GM18858 (cell line): ENCODE data around the gene ANTXR2.

Experiments
- ATAC-seq: cut with Tn5 transposase; IDR thresholded peaks from one replicate; pipeline ENCODE4 v1.9.1; 2021; ENCODE audit not compliant: unreplicated experiment

Gene ANTXR2

DNA sequence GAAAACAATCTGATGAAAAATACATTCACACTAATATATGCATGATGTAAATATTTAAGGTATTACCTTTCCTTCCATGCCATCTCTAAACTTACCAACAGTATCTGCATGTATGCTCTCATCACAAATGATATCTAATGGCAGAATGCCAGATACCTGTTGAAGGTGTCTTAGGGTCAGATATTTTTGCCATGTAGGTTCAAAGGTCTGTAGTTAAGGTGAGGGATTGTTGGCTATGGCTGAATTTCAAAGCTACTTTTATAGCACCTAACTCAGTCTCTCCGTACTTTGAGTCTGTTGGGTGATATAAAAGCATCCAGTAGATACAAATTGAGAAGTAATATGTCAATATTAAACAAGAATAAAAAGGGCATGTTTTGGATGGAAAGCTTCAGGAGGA, 19.8 kb upstream of the ANTXR2 start:
- ATAC-seq = no peak

DNA sequence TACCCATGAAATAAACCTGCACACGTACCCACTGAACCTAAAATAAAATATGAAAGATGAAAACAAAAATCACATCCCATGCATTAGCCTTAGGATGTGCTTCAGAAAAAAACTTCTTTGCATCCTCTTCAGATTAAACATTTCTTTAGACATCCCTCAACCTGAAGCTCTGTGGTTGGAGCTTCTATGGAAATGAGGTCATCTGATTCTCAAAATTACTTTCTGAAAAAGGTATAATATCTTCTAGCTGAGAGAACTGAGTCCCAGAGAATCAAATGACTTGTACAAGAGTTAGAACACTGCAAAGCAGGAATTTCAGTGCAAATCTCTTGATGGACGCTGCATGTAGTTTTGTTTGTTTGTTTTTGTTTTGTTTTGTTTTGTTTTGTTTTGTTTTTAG, 19.1 kb upstream of the ANTXR2 start:
- ATAC-seq = no peak

DNA sequence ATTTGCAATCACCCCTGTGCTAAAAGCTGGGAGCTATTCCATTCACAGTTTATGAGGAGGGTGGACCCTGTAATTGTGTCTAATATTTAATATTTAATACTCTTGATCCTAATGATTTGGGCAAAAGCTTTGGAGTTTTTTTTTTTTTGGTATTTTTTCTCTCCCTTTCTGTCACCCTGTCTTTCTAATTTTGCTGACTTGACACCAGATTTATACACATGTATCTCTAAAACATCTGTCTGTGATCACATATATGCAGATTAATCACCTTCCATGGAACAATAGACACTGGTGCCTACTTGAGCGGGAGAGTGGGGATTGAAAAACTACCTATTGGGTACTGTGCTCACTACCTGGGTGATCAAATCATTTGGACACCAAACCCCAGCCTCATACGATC, 18.7 kb upstream of the ANTXR2 start:
- no peak for ATAC-seq

DNA sequence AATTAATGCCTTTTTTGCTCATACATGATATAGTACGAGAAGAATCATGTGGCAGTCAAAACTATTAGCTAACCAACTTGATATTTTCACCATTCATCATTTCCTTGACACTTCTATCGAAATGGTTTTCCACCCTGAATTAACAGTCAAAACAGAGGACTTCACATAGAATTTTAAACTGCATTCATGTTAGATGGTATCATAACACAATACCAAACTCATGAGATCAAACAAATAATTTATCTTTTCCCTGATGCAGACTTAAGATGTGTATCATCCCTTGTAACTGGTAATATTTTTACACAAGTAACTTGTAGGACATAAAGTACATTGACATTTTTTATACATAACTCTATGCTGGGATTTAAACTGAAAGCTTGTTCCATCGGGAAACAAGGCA, 18.2 kb upstream of the ANTXR2 start:
- no peak for ATAC-seq

DNA sequence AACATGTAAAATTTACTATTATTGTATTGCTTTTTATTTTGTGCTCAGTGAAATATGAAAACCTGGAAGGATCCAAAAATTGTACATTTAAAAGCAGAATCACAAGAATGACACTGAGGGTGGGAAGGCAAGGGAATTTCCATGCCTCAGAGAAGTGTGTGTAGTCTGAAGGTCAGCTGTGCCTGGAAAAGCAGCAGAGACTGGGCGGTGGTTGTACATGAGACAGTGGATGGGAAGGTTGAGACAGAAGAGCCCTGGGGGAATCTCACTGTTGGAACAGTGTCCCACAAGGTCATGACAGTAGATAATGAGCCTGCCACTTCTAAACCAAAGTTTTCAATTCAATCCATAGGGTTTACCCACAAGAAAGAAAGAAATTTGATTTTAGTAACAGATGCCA, 17.1 kb upstream of the ANTXR2 start:
- ATAC-seq = no peak

DNA sequence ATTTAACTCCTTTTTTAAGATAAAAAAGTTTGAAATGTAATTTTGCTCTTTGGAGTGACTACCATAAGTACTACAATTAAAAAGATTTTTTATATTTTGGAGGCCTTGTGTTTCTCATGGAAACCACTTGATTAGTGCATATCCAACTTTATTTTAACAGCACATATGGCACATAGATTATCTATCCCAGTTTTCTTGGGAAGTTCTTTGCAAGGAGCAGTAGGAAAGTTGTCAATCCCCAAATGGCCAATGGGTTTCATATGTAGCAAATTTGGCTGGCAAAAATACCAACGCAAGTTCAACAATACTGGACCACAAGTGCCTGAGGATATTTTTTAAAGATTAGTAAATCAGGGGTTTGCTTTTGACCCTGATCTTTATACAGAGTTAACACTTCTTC, 15.4 kb upstream of the ANTXR2 start:
- ATAC-seq = no peak

DNA sequence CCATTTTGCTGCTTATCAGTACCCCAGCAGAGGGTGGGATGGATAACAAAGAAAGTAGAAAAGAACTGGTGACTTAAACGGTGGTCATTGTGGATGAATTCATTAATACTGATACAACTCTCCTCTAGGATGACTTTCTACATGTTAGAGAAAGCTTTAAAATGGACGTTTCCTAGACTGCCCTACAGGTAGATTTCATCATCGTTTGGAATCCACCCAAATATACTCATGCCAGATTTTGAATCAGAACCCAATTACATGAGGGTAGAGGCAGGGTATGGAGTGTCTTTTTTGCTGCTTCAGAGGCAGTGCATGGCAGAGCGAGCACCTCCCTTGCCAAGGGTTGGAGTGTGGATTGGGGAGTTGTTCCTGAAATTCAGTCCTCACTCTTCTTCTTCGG, 13.3 kb upstream of the ANTXR2 start:
- ATAC-seq = no peak

DNA sequence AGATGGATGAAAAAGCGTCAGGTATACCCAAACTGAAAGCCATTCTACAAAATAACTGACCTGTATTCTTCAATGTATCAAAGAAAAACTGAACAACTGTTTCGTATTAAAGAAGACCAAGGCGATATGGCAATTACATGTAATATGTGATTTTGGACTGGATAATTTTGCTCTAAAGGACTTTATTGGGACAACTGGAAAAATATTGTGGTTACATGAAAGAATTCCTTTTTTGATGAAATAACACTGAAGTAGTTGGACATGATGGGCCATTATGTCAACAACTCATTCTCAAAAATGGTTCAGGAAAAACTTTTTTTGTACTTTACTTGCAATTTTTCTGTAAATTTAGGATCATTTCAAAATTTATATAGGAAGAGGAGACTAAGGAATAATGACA, 12.1 kb upstream of the ANTXR2 start:
- no peak for ATAC-seq

DNA sequence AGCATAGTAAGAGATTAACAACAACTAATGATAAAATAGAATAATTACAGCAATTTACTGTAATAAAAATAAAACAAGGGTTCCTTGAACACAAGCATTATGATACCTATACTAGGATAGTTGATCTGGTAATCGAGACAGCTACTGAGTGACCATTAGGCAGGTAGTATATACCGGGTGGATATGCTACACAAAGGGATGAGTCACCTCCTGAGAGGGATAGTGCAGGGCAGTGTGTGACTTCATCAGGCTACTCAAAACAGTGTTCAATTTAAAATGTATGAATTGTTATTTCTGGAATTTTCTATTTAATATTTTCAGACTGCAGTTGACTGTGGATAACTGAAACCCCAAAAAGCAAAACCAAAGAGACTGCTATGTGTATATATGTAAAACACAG, 9.7 kb upstream of the ANTXR2 start:
- no peak for ATAC-seq

DNA sequence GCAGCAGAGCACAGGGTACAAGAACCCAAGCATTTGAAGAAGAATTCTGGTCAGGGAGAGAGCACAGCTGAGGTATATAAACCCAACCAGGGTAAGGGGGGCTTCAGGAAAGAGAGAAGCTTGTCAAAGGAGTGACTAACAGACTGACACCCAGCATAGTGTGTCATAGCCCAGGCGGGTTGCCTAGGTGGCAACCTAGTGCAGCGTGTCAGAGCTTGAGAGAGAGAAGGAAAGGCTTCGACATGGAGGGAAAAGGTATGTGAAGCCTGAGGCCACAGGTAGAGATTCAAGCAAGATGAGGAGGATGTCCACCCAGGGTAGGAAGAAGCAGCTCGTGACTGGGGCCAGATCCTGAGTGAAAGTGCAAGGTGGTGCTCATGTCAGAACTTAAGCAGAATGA, 8.5 kb upstream of the ANTXR2 start:
- ATAC-seq = no peak

DNA sequence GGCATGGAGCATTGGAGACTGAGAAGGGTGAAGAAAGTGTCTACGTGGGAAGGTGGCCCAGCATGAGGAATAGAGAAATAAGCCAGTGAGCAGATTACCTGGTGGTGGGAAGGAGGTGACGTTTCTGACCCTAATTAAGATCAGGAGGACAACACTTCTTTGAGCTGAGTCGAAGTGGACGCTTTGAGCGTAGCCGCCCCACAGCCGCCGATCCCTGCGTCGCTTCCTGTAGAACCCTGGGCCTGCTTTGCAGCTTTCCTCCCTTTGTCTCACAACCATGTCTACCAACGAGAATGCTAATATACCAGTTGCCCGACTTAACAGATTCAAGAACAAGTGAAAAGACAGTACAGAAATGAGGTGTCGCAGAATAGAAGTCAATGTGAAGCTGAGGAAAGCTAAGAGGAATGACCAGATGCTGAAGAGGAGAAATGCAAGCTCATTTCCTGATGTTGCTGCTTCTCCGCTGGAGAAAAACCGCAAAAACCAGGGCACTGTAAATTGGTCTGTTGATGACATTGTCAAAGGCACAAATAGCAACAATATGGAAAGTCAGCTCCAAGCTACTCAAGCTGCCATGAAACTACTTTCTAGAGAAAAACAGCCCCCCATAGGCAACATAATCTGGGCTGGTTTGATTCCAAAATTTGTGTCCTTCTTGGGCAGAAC, 6.4 kb upstream of the ANTXR2 start:
- ATAC-seq = no peak

DNA sequence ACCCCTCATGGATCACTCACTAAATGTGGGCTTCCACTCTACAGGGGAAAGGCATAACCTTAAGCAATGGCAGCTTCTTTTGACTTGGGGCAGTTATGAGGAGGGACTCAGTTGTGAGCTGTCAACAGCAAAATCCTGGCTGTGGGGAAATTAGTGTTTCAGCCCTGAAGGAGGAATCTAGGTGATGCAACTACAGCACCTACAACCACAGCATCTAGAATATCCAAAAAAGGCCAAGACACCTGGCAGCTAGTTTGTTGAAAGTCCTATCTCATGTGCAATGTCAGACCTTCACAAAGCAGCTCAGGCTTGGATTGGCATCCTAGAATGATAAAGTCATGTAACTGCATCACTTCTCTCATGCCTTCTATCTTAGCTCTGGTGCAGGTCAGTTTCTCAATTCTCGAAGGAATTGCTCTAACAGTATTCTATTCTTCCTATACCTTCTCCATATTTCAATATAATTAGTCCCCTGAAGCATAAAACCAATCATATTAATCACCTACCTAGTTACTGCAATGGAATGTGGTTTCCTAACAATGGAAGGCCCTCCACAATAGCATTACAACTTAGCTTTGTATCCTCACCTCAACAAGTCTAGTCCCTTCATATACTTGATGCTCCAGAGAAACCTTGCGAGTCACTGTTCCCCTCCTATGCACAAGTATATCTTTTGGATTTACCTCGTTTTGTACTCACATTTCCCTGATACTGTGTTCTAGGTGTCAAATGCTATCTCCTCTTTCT, 5.5 kb upstream of the ANTXR2 start:
- no peak for ATAC-seq

DNA sequence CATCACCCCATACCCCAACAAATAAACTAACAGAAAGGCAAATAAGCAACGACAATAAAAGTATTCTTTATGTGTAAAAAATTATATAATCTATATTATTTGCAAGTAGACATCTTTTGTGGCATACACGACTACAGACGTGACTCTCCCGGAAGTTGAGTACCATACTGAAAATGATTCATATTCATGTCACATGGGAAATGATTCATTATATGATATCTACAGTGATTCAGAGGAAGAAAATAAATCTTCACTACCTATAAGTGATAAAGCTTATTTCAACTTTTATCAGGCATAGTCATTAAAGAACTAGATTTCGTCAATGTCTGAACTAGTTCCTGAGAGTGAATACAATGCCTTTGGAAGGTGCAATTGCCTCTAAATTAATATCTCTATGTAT, 4.6 kb upstream of the ANTXR2 start:
- no peak for ATAC-seq

DNA sequence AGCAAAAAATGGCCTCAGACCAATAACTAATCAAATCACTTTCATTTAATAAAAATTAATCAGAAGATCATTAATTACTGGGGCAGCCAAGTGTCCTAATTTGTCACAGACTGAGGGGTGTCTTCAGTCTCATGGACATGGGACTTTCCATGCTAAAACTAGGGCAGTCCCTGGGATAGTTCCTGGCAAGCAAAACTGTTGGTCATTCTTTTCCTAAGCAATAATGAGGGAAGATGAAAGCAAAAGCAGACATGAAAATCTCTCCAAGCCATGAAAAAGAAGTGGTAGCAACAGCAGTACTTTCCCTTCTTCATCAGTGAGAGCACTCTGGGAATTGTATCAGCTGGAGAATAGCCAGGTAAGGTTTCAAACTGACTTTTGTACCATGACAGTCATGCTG, 3.7 kb upstream of the ANTXR2 start:
- no peak for ATAC-seq

DNA sequence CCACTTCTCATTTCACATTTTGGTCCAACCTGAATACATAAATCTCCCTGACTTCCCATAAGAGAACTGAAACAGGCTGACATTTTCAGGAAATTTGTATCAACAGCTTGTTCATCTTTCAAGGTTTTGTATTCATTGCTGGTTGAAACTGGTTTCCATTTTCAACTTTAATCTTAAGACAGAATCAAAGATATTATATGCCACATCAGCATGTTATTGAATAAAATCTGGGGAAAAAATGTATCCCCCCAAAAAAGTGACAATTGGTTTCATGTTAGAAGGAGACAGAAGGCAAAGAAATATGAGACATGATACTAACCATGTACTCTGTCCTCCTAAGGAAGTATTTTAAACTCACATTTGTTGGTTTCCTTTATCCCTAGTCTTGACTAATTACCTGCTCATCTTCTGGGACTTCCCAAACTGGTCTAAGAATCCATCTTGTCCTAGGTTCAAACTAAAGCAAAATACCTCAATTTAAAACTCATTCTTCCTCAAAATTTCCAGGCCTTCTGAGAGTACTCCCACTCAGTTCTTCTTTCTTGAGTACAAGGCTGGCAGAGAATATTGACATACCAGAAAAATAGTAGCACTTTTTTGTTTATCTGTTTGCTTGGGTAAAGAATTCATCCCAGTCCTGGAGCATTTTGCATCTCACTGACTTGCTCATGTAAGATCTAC, 3.1 kb upstream of the ANTXR2 start:
- ATAC-seq = no peak

DNA sequence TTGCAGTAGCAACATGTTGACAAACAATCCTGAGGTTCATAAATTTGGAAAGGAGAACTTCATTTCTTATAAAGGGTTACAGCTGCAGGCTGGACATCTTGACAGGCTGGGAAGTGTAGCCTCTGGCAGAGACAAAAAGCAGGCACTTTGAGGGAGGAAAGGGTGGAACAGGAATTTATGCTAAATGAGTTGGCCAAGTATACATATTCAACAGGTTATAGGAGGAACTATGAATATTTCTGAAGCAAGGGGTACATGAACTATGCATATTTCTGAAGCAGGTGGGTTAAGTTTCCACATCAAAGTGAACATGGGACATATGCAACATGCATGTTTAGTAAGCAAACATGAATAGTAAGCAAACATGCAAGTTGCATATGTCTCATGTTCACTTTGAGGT, 1.6 kb upstream of the ANTXR2 start:
- ATAC-seq = no peak

DNA sequence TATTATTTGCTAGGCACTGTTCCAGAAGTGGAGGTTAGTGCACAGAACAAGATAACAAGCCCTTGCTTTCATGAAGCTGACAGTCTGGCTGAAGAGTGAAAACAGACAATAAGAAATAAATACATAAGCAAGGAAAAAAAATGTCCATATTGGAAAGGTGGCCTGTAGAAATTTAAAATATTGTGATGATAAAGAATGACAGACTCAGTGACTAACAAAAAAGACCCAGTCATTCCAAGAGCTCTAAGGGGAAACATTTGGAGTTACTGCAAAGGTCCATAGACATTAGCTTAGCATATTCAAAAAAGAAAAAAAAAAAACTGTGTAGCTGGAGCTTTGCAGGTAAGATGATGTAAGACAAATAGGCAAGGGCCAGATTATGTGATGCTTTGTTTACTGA, 1.0 kb upstream of the ANTXR2 start:
- ATAC-seq = no peak

DNA sequence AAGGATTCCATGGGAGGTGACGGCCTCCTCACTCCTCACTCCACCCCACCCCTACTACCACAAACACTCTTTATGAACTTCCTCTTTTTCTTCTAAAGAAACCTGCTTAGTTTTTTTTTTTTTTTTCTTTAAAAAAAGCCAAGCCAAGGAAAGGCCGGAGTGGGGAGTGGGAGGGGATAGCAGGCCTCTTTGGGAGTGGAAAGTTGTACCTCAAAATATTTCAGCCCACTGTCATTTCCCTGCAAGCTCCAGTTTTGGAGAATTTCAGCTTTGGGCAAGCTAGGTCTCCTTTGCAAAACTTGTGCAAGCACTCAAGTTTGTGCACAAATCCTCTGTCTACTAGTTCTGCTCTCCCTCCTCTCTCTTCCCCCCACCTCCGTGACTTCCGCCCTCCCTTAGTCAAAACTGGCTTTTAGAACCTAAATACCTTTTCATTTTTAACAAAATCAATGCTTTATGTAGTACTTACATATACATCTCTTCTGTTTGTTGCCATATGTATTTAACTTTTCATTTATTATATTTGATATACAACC, 512 bp upstream of the ANTXR2 start:
- peak; percentile 29 for ATAC-seq

DNA sequence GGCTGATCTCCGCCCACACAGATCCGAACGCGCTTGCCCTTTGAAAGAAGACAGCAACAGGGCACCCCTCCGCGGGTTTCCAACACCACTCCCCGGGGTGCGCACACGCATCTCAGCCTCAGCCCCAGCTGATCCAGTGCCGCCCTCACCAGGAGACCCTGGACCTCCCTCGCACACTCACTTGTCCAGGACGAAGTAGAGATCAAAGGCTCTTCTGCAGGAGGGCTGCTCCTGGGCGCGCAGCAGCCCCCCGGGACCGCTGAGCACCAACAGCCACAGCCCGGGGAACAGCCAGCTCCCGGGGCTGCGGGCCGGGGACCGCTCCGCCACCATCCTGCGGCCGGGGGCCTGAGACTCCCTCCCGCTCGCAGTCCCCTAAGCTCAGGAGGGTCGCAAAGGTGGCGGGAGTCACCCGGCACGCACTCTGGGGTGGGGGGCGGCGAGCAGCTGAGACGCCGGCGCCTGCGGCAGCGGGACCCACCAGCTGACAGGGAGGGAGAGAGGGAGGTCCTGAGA, 743 bp downstream of the ANTXR2 start:
- no peak for ATAC-seq

DNA sequence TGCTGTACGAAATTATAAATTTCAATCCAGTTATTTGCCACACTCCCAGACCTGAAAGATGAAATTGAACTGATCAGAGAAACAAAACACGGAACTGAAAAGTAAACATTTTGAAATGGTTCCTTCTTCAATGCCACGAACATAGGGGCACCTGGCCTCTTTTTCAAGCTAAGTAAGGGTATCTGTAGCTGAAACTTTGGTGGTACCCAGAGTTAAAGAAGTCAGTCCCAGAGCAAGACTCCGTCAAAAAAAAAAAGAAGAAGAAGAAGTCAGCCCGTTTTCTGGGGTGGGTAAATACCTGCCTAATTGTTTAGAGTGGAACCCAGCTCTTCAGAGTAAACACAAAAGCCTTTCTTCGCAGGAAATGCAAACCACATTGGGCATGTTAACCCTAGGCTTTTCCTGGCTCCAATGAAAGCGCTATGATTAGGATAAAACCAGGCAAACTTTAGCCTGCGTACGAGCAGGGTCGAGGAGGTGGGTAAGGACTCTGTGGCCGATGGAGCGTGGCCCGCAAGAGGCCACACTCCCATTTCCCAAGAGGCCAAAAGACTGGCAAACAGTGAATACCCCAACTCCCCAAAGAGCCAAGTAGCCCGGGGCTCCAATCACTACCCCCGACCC, 1.3 kb downstream of the ANTXR2 start:
- peak; percentile 22 for ATAC-seq

DNA sequence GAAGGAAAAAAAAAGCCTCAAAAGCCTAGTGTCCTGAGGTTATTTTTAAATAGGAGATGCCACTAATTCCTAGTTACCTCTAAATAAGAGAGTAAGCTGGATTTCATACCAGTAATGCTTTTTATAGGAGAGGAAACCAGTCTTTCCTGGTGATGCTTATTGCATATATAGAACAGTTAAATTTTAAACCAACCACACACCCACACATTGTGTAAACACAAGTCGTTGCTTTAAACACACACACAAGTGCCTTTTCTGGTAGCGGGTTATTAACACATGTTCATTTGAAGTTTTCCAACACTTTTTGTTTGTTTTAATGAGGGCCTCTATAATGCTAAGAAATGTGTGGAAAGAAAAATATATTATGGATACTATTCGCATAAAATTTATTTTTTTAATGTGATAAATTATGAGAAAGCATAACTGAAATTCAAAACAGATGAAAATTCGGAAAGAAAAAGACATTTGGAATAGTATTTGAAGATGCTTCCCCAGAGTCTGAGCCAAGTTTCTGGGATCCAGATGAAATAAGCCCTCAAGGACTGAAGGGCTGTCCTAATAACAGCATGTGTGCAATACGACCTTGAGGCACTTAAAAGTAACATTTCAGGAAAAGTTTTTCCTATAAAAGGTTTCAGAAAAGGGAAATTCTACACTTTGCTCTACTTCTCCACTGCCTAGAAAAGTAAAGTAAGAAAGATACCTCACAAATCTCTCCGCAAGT, 2.0 kb downstream of the ANTXR2 start:
- no peak for ATAC-seq
